ENCODE data around the gene DGLUCY.

DNA sequence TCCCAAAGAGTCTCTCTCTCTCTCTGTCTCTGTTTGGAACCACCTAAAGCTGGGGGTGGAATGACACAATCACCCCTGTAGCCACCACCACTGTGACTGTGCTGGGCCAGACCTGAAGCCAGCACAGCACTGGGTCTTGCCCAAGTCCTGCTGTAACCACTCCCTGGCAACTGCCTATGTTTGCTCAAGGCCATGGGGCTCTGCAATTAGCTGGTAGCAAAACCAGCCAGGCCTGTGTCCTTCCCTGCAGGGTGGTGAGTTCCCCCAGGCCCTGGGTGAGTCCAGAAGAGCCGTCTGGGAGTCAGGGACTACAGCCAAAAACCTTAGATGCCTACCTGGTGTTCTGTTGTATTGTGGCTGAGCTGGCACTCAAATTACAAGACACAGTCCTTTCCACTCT is 50.8 kb downstream of the DGLUCY start:
- TF ChIP-seq, protein P1, sequence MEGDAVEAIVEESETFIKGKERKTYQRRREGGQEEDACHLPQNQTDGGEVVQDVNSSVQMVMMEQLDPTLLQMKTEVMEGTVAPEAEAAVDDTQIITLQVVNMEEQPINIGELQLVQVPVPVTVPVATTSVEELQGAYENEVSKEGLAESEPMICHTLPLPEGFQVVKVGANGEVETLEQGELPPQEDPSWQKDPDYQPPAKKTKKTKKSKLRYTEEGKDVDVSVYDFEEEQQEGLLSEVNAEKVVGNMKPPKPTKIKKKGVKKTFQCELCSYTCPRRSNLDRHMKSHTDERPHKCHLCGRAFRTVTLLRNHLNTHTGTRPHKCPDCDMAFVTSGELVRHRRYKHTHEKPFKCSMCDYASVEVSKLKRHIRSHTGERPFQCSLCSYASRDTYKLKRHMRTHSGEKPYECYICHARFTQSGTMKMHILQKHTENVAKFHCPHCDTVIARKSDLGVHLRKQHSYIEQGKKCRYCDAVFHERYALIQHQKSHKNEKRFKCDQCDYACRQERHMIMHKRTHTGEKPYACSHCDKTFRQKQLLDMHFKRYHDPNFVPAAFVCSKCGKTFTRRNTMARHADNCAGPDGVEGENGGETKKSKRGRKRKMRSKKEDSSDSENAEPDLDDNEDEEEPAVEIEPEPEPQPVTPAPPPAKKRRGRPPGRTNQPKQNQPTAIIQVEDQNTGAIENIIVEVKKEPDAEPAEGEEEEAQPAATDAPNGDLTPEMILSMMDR (IDR thresholded peaks at IDR 0.05; ENCODE audit: low read depth, low read length, poor library complexity, severe bottlenecking) = no peak
- no peak for TF ChIP-seq EZH2phosphoT487 (IDR thresholded peaks at IDR 0.05; ENCODE audit: borderline replicate concordance, low read length)
